Smooth muscle cell of the pulmonary artery (primary cell): Measurements from ENCODE around the gene DCP1B. TPM values are rescaled to one million over a fixed set of nuclear protein-coding genes. Genes with fewer than 3 reads are reported as not detected.

ENCODE experiments used
- total RNA-seq: library from RNA; depleted of rRNA; stranded (reverse); fragments of >200 nt; gene quantifications from 2 replicates; pipeline ENCODE4 v1.2.3, GENCODE V29; 2014

Gene DCP1B
- 7.6 and 9.0 TPM in 2 replicates for total RNA-seq

GRCh38 chr12:2004113-2004929 lies at the start of gene DCP1B:
TSS of gene DCP1B (minus strand) at chr12:2004457. CDS start at chr12:2004431, 26 bp downstream.

GRCh38 chr12:2052826-2053678 lies 48.8 kb upstream of the DCP1B start, which contains the start of gene CACNA1C:
TSS of gene CACNA1C (plus strand) at chr12:2052987. CDS start at chr12:2053563, 576 bp downstream.

GRCh38 chr12:1918081-1918883 lies 86.0 kb downstream of the DCP1B start, which contains the start of gene CACNA2D4:
TSS of gene CACNA2D4 (minus strand) at chr12:1918652. CDS start at chr12:1918473, 179 bp downstream.

Other genes starting within 250 kb of the DCP1B start
- gene LRTM2, start 183.9 kb downstream of the DCP1B start, total RNA-seq, result not detected in 2 replicates
- gene CACNA2D4, start 85.8 kb downstream of the DCP1B start, total RNA-seq, result 0.07 and 1.5 TPM in 2 replicates
- gene CACNA1C, start 48.5 kb upstream of the DCP1B start, total RNA-seq, result 8.9 and 10.0 TPM in 2 replicates